ENCODE data around the gene TMEM121.

Gene TMEM121

GRCh38 chr14:105487449-105487985 is 38.9 kb upstream of the TMEM121 start:
- no peak for DNase-seq

- DNase-seq = no peak
Measured at GRCh38 chr14:105487986-105488777, 38.2 kb upstream of the TMEM121 start.

- no peak for DNase-seq
Measured at GRCh38 chr14:105488781-105489541, 37.4 kb upstream of the TMEM121 start.

GRCh38 chr14:105489542-105490266 is 36.7 kb upstream of the TMEM121 start:
- no peak for DNase-seq

GRCh38 chr14:105490267-105490571 is 36.2 kb upstream of the TMEM121 start:
- DNase-seq = no peak

- peak; percentile 93 for DNase-seq
Measured at GRCh38 chr14:105490572-105491365, 35.6 kb upstream of the TMEM121 start, which contains the start of gene TEDC1. Gene TEDC1, plus strand, starts transcription at chr14:105491246. Its CDS starts 130 bp downstream, at chr14:105491376.

GRCh38 chr14:105491366-105491973 is 34.9 kb upstream of the TMEM121 start:
- peak; percentile 4 for DNase-seq

- no peak for DNase-seq
Measured at GRCh38 chr14:105492031-105492970, 34.1 kb upstream of the TMEM121 start.

- DNase-seq = no peak
Measured at GRCh38 chr14:105492971-105493871, 33.2 kb upstream of the TMEM121 start.

GRCh38 chr14:105493921-105494605 is 32.3 kb upstream of the TMEM121 start:
- no peak for DNase-seq

GRCh38 chr14:105494606-105494929 is 31.8 kb upstream of the TMEM121 start:
- DNase-seq = no peak

GRCh38 chr14:105495101-105495989 is 31.0 kb upstream of the TMEM121 start:
- DNase-seq = no peak

GRCh38 chr14:105495990-105496830 is 30.2 kb upstream of the TMEM121 start:
- DNase-seq = no peak

GRCh38 chr14:105496831-105497591 is 29.4 kb upstream of the TMEM121 start:
- DNase-seq = no peak

GRCh38 chr14:105497671-105498429 is 28.5 kb upstream of the TMEM121 start:
- no peak for DNase-seq

Measured in GOT3 (cell line).